K562 (cell line): ENCODE data around the gene ZBTB38. TPM values are rescaled to one million over a fixed set of nuclear protein-coding genes. Genes with fewer than 3 reads are reported as not detected.
A peak's percentile ranks its signal among the peaks of the same experiment; 100 is the strongest.

Experiments used
- BRD4 ChIP-seq: fragments of 200-600 bp; sonication (generic); IDR thresholded peaks from 2 replicates; pipeline ENCODE4 v1.6.1; 2017; ENCODE audit warnings: inconsistent platforms
- E2F6 ChIP-seq, 2 experiments: IDR thresholded peaks; 2 replicates each; pipeline ENCODE4 v1.6.1; 2011; ENCODE audit warnings: borderline replicate concordance in 1 of 2, control low read depth in 1 of 2, low read depth in 1 of 2, low read length in 1 of 2, mild to moderate bottlenecking in 1 of 2, mixed read lengths in 1 of 2, moderate library complexity in 1 of 2; ENCODE audit not compliant: insufficient read depth in 1 of 2, insufficient read length in 1 of 2, poor library complexity in 1 of 2, severe bottlenecking in 1 of 2; ENCODE audit errors: extremely low read depth in 1 of 2
- ELF1 ChIP-seq: fragments of 200-800 bp; sonication (Bioruptor generic); IDR thresholded peaks from 2 replicates; pipeline ENCODE4 v1.6.1; 2016; ENCODE audit warnings: missing genetic modification characterization, missing compliant biosample characterization
- ELF4 ChIP-seq: fragments of 450-650 bp; formaldehyde crosslinking; IDR thresholded peaks from 2 replicates; pipeline ENCODE4 v1.4.0; 2022; ENCODE audit warnings: missing genetic modification characterization
- ERF ChIP-seq: fragments of 450-650 bp; formaldehyde crosslinking; IDR thresholded peaks from 2 replicates; pipeline ENCODE4 v1.4.0; 2020; ENCODE audit warnings: mild to moderate bottlenecking, mixed read lengths
- FOSL1 ChIP-seq: fragments of 200-800 bp; sonication (Bioruptor generic); conservative IDR thresholded peaks from 2 replicates; pipeline ENCODE4 v1.6.1; 2016; ENCODE audit warnings: missing genetic modification characterization, missing compliant biosample characterization
- GABPA ChIP-seq: fragments of 200-800 bp; sonication (Bioruptor generic); conservative IDR thresholded peaks from 2 replicates; pipeline ENCODE4 v1.6.1; 2016; ENCODE audit warnings: low read depth, missing genetic modification characterization, missing compliant biosample characterization
- GABPB1 ChIP-seq: sonication (generic); formaldehyde crosslinking; IDR thresholded peaks from 2 replicates; pipeline ENCODE4 v1.8.0; 2022; ENCODE audit warnings: mild to moderate bottlenecking, missing genetic modification reagents
- GTF2F1 ChIP-seq: IDR thresholded peaks from 2 replicates; pipeline ENCODE4 v1.6.1; 2011; ENCODE audit warnings: low read depth, low read length, improper control_type of control experiment
- ILK ChIP-seq: fragments of 450-650 bp; IDR thresholded peaks from 2 replicates; pipeline ENCODE4 v1.6.1; 2016; ENCODE audit warnings: missing genetic modification characterization, low read depth, mild to moderate bottlenecking, missing compliant biosample characterization, moderate library complexity, borderline replicate concordance
- RUNX1 ChIP-seq: sonication (generic); IDR thresholded peaks from 2 replicates; pipeline ENCODE4 v1.6.1; 2016; ENCODE audit warnings: antibody characterized with exemption, low read depth
- SREBF2 ChIP-seq: sonication (generic); formaldehyde crosslinking; IDR thresholded peaks from 2 replicates; pipeline ENCODE4 v1.4.0; 2020; ENCODE audit warnings: mild to moderate bottlenecking, missing genetic modification reagents
- STAT5A ChIP-seq: IDR thresholded peaks from 2 replicates; pipeline ENCODE4 v1.6.1; 2012; ENCODE audit warnings: low read length, inconsistent platforms, borderline replicate concordance
- TBL1XR1 ChIP-seq, 2 experiments: IDR thresholded peaks; 2 replicates each; pipeline ENCODE4 v1.6.1; 2012; ENCODE audit warnings: improper control_type of control experiment in 2 of 2, low read length in 2 of 2, mild to moderate bottlenecking in 1 of 2
- ZNF407 ChIP-seq: fragments of 450-650 bp; IDR thresholded peaks from 2 replicates; pipeline ENCODE4 v1.6.1; 2016; ENCODE audit warnings: low read depth
- ZNF431 ChIP-seq: sonication (generic); formaldehyde crosslinking; IDR thresholded peaks from 2 replicates; pipeline ENCODE4 v1.8.0; 2022; ENCODE audit warnings: mild to moderate bottlenecking, missing genetic modification reagents
- ZNF584 ChIP-seq: fragments of 200-800 bp; sonication (Bioruptor generic); IDR thresholded peaks from 2 replicates; pipeline ENCODE4 v1.6.1; 2016; ENCODE audit warnings: low read depth, mild to moderate bottlenecking, missing genetic modification characterization, missing compliant biosample characterization
- polyA plus RNA-seq, 8 experiments: library from polyadenylated mRNA; depleted of rRNA in 4 of 8; stranded (reverse) in 5 of 8; unstranded in 3 of 8; fragments of >200 nt; fragmentation: Nextera tagmentation in 2 of 8; fragmentation: Illumina TruSeq in 1 of 8; extraction: Ambion mirVana in 2 of 8; extraction: Trizol in 1 of 8; gene quantifications; 2 replicates each; pipeline versions ENCODE4 v1.2.1 to v1.2.3, GENCODE V29; 2011 to 2014; ENCODE audit warnings: inconsistent platforms in 1 of 8, missing spikeins in 1 of 8
- total RNA-seq, 7 experiments: library from RNA; depleted of rRNA in 6 of 7; stranded (reverse); fragments of >200 nt in 6 of 7; fragmentation: Illumina TruSeq in 2 of 7; extraction: Trizol in 2 of 7; gene quantifications; 2 replicates each; pipeline versions ENCODE4 v1.2.1 to v1.2.3, GENCODE V29; 2011 to 2021; ENCODE audit warnings: low replicate concordance in 1 of 7

Gene ZBTB38
- total and polyA plus RNA-seq, 9 of the 15 experiments (the other 6 are each of a cell fraction or from before 2014, with no cell fraction given): 12.1 to 39.4 (median 22.9) TPM

- no peak for TF ChIP-seq GABPB1 (CRISPR knock-in tag)
- no peak for TF ChIP-seq ELF1 (tag)
- no peak for TF ChIP-seq ERF
- TF ChIP-seq E2F6 (IDR thresholded peaks at IDR 0.05; ENCODE audit: borderline replicate concordance in 1 of 2, extremely low read depth in 1 of 2, insufficient read depth in 1 of 2, insufficient read length in 1 of 2, low read depth in 1 of 2, low read length in 1 of 2, poor library complexity in 1 of 2, severe bottlenecking in 1 of 2): peak in 1 of 2 experiments; percentile 27
- TF ChIP-seq RUNX1: no peak
- TF ChIP-seq GABPA (tag): peak; percentile 14; the same call in 1 of the 2 replicates
- TF ChIP-seq BRD4: 0 out of 2 replicates have a peak, but pooled peaks have one; percentile 48
- no peak for TF ChIP-seq ZNF407
- no peak for TF ChIP-seq SREBF2 (CRISPR knock-in tag)
- TF ChIP-seq TBL1XR1 (IDR thresholded peaks at IDR 0.05; ENCODE audit: low read length in 2 of 2): peak in 1 of 2 experiments; percentile 60; a peak in 1 of 4 replicates
- TF ChIP-seq ZNF431: no peak
- peak; percentile 99 for TF ChIP-seq FOSL1 (tag)
- TF ChIP-seq ELF4: 0 out of 2 replicates have a peak, but pooled peaks have one; percentile 15
- TF ChIP-seq STAT5A: peak; percentile 54
- no peak for TF ChIP-seq GTF2F1
- no peak for TF ChIP-seq ILK (tag)
- no peak for TF ChIP-seq ZNF584 (CRISPR knock-in tag)
These were observed 36.7 kb upstream of the ZBTB38 start (continued) for GRCh38 chr3:141331377-141332318.
